ENCODE results near the gene RABL2A. TPM values are rescaled to one million over a fixed set of nuclear protein-coding genes. Genes with fewer than 3 reads are reported as not detected.

Gene RABL2A
- total RNA-seq, 4 donors from 2014 or later: 5.7 to 12.2 (median 10.3) TPM

DNA sequence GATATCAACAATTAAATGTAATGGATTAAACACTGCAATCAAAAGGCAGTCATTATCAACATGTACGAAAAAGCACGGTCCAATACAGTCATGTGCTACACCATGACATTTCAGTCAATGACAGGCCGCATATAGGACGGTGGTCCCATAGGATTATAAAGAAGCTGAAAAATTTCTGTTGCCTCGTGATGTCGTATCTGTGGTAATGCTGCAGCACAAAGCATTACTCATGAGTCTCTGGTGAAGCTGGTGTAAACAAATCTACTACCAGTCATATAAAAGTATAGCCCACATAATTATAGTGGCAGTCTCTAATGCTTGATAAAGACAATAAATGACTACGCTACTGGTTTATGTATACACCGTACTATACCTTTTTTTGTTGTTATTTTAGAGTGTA, 58.4 kb downstream of the RABL2A start:
- TF ChIP-seq, protein P1, sequence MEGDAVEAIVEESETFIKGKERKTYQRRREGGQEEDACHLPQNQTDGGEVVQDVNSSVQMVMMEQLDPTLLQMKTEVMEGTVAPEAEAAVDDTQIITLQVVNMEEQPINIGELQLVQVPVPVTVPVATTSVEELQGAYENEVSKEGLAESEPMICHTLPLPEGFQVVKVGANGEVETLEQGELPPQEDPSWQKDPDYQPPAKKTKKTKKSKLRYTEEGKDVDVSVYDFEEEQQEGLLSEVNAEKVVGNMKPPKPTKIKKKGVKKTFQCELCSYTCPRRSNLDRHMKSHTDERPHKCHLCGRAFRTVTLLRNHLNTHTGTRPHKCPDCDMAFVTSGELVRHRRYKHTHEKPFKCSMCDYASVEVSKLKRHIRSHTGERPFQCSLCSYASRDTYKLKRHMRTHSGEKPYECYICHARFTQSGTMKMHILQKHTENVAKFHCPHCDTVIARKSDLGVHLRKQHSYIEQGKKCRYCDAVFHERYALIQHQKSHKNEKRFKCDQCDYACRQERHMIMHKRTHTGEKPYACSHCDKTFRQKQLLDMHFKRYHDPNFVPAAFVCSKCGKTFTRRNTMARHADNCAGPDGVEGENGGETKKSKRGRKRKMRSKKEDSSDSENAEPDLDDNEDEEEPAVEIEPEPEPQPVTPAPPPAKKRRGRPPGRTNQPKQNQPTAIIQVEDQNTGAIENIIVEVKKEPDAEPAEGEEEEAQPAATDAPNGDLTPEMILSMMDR (IDR thresholded peaks at IDR 0.05; ENCODE audit: low read depth): no peak

DNA sequence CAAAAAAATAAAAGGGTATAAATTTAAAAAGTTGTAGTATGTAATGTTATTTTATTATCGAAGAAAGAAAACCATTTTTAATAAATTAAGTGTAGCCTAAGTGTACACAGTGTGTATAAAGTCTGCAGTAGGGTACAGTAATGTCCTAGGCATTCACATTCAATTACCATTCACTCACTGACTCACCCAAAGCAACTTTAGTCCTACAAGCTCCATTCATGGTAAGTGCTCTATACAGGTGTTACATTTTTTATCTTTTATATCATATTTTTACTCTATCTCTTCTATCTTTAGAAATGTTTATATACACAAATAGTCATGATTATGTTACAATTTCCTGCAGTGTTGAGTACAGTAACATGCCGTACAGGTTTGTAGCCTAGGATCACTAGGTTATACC, 59.5 kb downstream of the RABL2A start:
- TF ChIP-seq, protein P1 (IDR thresholded peaks at IDR 0.05; ENCODE audit: low read depth): no peak

Small RNA genes lying within 50 kb of the gene (small RNA-seq; reads per million reads assigned to genes)
- not detected for gene MIR1302-3
- gene RNU6-744P: not detected

Other genes starting within 250 kb of the RABL2A start
- 10 to 100 TPM; 23.3 to 27.5 (median 26.1) TPM for gene ZNG1B, start 189.6 kb upstream of the RABL2A start, total RNA-seq
- under 1 TPM in 1 of 4 donors, not detected in 3; 0.17 TPM for gene FOXD4L1, start 128.6 kb upstream of the RABL2A start, total RNA-seq
- 100 to 1,000 TPM in 1 of 4 donors, 10 to 100 TPM in 3; 64.2 to 106 (median 78.8) TPM for gene SLC35F5, start 129.4 kb downstream of the RABL2A start, total RNA-seq